OCI-LY7 (cell line): Measurements from ENCODE around the gene S100PBP. TPM values are rescaled to one million over a fixed set of nuclear protein-coding genes. Genes with fewer than 3 reads are reported as not detected.

Source experiments
- BruUV-seq: library from RNA; stranded (reverse); fragments of 400-500 nt; replicated peaks from 2 replicates; lab custom pipeline; 2021; lab: Mats Ljungman, UMichigan
- CTCF ChIA-PET: fragments of 300-600 bp; sonication (Branson Sonifier 250); formaldehyde crosslinking; loops from one replicate; lab custom pipeline; 2022; ENCODE audit warnings: antibody characterized with exemption; ENCODE audit not compliant: unreplicated experiment; lab: Charles Lee
- POLR2A ChIA-PET: fragments of 300-600 bp; sonication (Branson Sonifier 250); formaldehyde crosslinking; loops from one replicate; lab custom pipeline; 2022; ENCODE audit warnings: antibody characterized with exemption; lab: Charles Lee
- DNase-seq: peaks from one replicate; pipeline ENCODE4 v3.0.0-alpha.2; 2015; ENCODE audit warnings: low spot score
- H2AFZ ChIP-seq: fragments of 200-600 bp; sonication (generic), shearing (Covaris generic); 2 replicates; pipeline ENCODE4 v1.6.1; 2014; ENCODE audit warnings: mild to moderate bottlenecking, antibody characterized with exemption, low read length, moderate library complexity
- H3K27ac ChIP-seq: fragments of 200-600 bp; sonication (generic); 2 replicates; pipeline ENCODE4 v1.5.1; 2014; ENCODE audit warnings: mixed run types, low read depth, mild to moderate bottlenecking, moderate library complexity, low read length, inconsistent platforms; ENCODE audit not compliant: poor library complexity, severe bottlenecking
- H3K36me3 ChIP-seq: fragments of 200-600 bp; sonication (generic); 2 replicates; pipeline ENCODE4 v1.6.1; 2014; ENCODE audit warnings: mild to moderate bottlenecking, antibody characterized with exemption, low read length, moderate library complexity, mixed read lengths; ENCODE audit not compliant: insufficient read depth
- H3K4me1 ChIP-seq: fragments of 200-600 bp; sonication (generic); 2 replicates; pipeline ENCODE4 v1.5.1; 2014; ENCODE audit warnings: mild to moderate bottlenecking, low read length; ENCODE audit not compliant: insufficient read depth, poor library complexity, severe bottlenecking
- H3K4me2 ChIP-seq: fragments of 200-600 bp; sonication (generic); 2 replicates; pipeline ENCODE4 v1.6.1; 2014; ENCODE audit warnings: mild to moderate bottlenecking, low read length
- H3K4me3 ChIP-seq: fragments of 200-600 bp; sonication (generic); 2 replicates; pipeline ENCODE4 v1.5.1; 2014; ENCODE audit warnings: mild to moderate bottlenecking, low read depth, low read length; ENCODE audit not compliant: poor library complexity, severe bottlenecking
- H3K79me2 ChIP-seq: fragments of 200-600 bp; sonication (generic); 2 replicates; pipeline ENCODE4 v1.6.1; 2016; ENCODE audit warnings: low read depth, mild to moderate bottlenecking, low read length, moderate library complexity, mixed read lengths; ENCODE audit not compliant: insufficient read depth
- H3K9me2 ChIP-seq: fragments of 200-600 bp; sonication (generic); 2 replicates; pipeline ENCODE4 v1.6.1; 2016; ENCODE audit warnings: mild to moderate bottlenecking, low read length, mixed read lengths; ENCODE audit not compliant: insufficient read depth
- H3K9me3 ChIP-seq: fragments of 200-600 bp; sonication (generic); 2 replicates; pipeline ENCODE4 v1.6.1; 2014; ENCODE audit warnings: mild to moderate bottlenecking, mixed run types, low read length, mixed read lengths
- H4K20me1 ChIP-seq: fragments of 200-600 bp; sonication (generic); 2 replicates; pipeline ENCODE4 v1.6.1; 2014; ENCODE audit warnings: mild to moderate bottlenecking, antibody characterized with exemption, low read length, moderate library complexity, mixed read lengths; ENCODE audit not compliant: insufficient read depth
- CTCF ChIP-seq: fragments of 200-600 bp; sonication (generic); conservative IDR thresholded peaks from 2 replicates; pipeline ENCODE4 v1.5.1; 2014; ENCODE audit warnings: mild to moderate bottlenecking, antibody characterized with exemption, low read length, moderate library complexity, mixed read lengths
- EZH2phosphoT487 ChIP-seq: fragments of 200-600 bp; sonication (generic); IDR thresholded peaks from 2 replicates; pipeline ENCODE4 v1.6.1; 2018; ENCODE audit warnings: low read depth, borderline replicate concordance, mild to moderate bottlenecking, mixed run types, antibody characterized with exemption, low read length, moderate library complexity, mixed read lengths
- intact Hi-C: fragments of 100-400 bp; cut with micrococcal nuclease; formaldehyde crosslinking; loops from one replicate; pipeline ENCODE4 v1.10.0; 2022; ENCODE audit not compliant: unreplicated experiment
- total RNA-seq, 2 experiments: library from RNA; depleted of rRNA in 1 of 2; stranded (reverse); fragments of >200 nt in 1 of 2; shearing (Covaris generic) in 1 of 2; gene quantifications; 2 replicates each; pipeline ENCODE4 v1.2.3, GENCODE V29; 2014 to 2022

Gene S100PBP
- total RNA-seq, 2 experiments from 2014 or later = 72.1 to 136 TPM

GRCh38 chr1:32774464-32774808, 43.0 kb upstream of the S100PBP start:
- no peak for DNase-seq
- intact Hi-C loops = loop anchor here (5.0 kb wide), 1 partner anchor 327 kb away; no protein-coding TSS in a partner anchor
- no peak overlapping the region for H3K4me2 ChIP-seq

DNA sequence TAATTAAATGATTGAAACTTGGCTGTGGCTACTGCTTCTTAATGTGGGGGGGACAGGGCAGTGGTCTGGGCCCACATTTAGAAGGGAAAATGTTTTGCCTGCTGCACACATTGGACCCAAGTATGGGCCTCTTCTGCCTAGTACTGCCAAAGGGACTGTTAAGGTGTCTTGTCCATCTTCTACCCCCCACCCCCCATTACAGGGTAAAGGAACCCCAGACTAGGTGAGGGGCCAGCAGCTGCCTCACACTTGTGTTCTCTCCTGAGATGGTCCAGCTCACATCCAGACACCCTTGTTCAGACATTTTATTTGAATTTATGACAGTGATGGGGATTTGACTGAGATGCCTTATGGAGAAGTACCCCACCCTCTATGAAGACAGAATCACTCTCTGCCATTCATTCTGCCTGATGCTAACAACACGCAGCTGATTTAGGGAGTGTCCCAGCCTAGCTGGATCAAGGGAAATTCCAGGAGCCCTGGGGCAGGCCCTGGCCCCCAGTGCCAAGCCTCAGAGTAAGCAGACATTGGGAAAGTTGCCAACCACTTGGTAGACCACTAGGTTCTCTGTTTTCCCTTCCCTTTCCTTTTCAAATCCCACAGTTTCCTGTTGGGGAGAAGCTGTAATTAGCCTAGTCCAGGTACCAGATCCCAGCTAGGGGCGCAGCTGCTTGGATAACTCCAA, 42.4 kb upstream of the S100PBP start:
- BruUV-seq = TSS peak; percentile 89
- Histone ChIP-seq H3K27ac (no peak overlapping the region), H3K79me2 (no peaks in the 10 kb centered on the region), H3K4me1 (no peaks in the 10 kb centered on the region), H3K9me3 (no peaks in the 10 kb centered on the region), H3K36me3 (peaks cover 72% of the 10 kb centered on the region), H3K9me2 (no peaks in the 10 kb centered on the region), H4K20me1 (no peaks in the 10 kb centered on the region), H3K4me2 (no peak overlapping the region), H2AFZ (no peak overlapping the region), H3K4me3 (no peak overlapping the region)
- DNase-seq = no peak
- ChIA-PET CTCF (no interaction called here), POLR2A (interaction anchor here (0.7 to 1.5 kb wide), 2 partner anchors 19 to 168 kb away, joined by 4 to 5 read pairs; no protein-coding TSS in a partner anchor)
- TF ChIP-seq EZH2phosphoT487 = no peak
- TF ChIP-seq CTCF = no peak
- intact Hi-C loops = loop anchor here (5.0 kb wide), 1 partner anchor 328 kb away; no protein-coding TSS in a partner anchor

More at GRCh38 chr1:32774464-32774808, 43.0 kb upstream of the S100PBP start:
- ChIA-PET POLR2A (interaction anchor here (1.5 kb wide), 1 partner anchor 19 kb away, joined by 5 read pairs; no protein-coding TSS in a partner anchor), CTCF (no interaction called here)
- no peaks in the 10 kb centered on the region for H3K9me2 ChIP-seq
- no peaks in the 10 kb centered on the region for H3K79me2 ChIP-seq
- H2AFZ ChIP-seq = no peak overlapping the region
- no peak overlapping the region for H3K4me3 ChIP-seq
- no peaks in the 10 kb centered on the region for H4K20me1 ChIP-seq
- no TSS peak for BruUV-seq
- H3K4me1 ChIP-seq = no peaks in the 10 kb centered on the region
- H3K27ac ChIP-seq = no peak overlapping the region
- H3K36me3 ChIP-seq = peaks cover 66% of the 10 kb centered on the region
- no peaks in the 10 kb centered on the region for H3K9me3 ChIP-seq
- no peak for TF ChIP-seq CTCF
- TF ChIP-seq EZH2phosphoT487 = no peak
